CD4-positive, alpha-beta T cell treated with Interleukin-21 for 1 hour (primary cell): ENCODE results near the gene YDJC.
"Not testable (repeated sequence)": the region's sequence is repeated elsewhere in the genome, so short reads cannot be mapped to it uniquely, and the experiment has no call there.

Experiments used
- DNase-seq: peaks from one replicate; pipeline ENCODE4 v3.0.0-alpha.2; 2020

The YDJC gene

GRCh38 chr22:21629255-21630149 lies at the start of gene YDJC:
YDJC (minus strand) TSS chr22:21630022; CDS start chr22:21630014, 8 bp downstream.
- DNase-seq: peak; percentile 94

GRCh38 chr22:21679383-21679782 lies 49.6 kb upstream of the YDJC start:
- no peak for DNase-seq

GRCh38 chr22:21678842-21679241 lies 49.0 kb upstream of the YDJC start:
- DNase-seq: not testable (repeated sequence)

- no peak for DNase-seq
Observed at GRCh38 chr22:21677606-21678443, 48.0 kb upstream of the YDJC start.

- DNase-seq: no peak
Observed at GRCh38 chr22:21674638-21675245, 44.9 kb upstream of the YDJC start.

GRCh38 chr22:21673534-21674321 lies 43.9 kb upstream of the YDJC start:
- DNase-seq: no peak

- DNase-seq: no peak
Observed at GRCh38 chr22:21672107-21672629, 42.3 kb upstream of the YDJC start.

GRCh38 chr22:21669026-21669425 lies 39.2 kb upstream of the YDJC start:
- no peak for DNase-seq

GRCh38 chr22:21666786-21667185 lies 37.0 kb upstream of the YDJC start:
- DNase-seq: no peak

- DNase-seq: no peak
Observed at GRCh38 chr22:21665047-21665851, 35.4 kb upstream of the YDJC start.

- no peak for DNase-seq
Observed at GRCh38 chr22:21663738-21664137, 33.9 kb upstream of the YDJC start.

- no peak for DNase-seq
Observed at GRCh38 chr22:21661991-21662390, 32.2 kb upstream of the YDJC start.

- no peak for DNase-seq
Observed at GRCh38 chr22:21660904-21661303, 31.1 kb upstream of the YDJC start.

GRCh38 chr22:21659864-21660525 lies 30.2 kb upstream of the YDJC start:
- DNase-seq: no peak

GRCh38 chr22:21657360-21658032 lies 27.7 kb upstream of the YDJC start:
- peak; percentile 82 for DNase-seq

- no peak for DNase-seq
Observed at GRCh38 chr22:21657020-21657359, 27.2 kb upstream of the YDJC start.

GRCh38 chr22:21652547-21653545 lies 23.0 kb upstream of the YDJC start:
- DNase-seq: no peak

- peak; percentile 81 for DNase-seq
Observed at GRCh38 chr22:21652010-21652546, 22.3 kb upstream of the YDJC start.

- no peak for DNase-seq
Observed at GRCh38 chr22:21651521-21652009, 21.7 kb upstream of the YDJC start.
